ENCODE measurements around the gene UPP2. TPM values are rescaled to one million over a fixed set of nuclear protein-coding genes. Genes with fewer than 3 reads are reported as not detected.

Gene UPP2
- total and polyA plus RNA-seq, 2 of the 8 experiments (the other 6 are each of a cell fraction or from before 2014, with no cell fraction given) = not detected

GRCh38 chr2:158179660-158180059 lies 78.0 kb downstream of the UPP2 start (continued):
- TF ChIP-seq CEBPB (IDR thresholded peaks at IDR 0.05; ENCODE audit: low read depth, low read length) = peak; percentile 48
